ENCODE data around the gene SIRT4. TPM values are rescaled to one million over a fixed set of nuclear protein-coding genes. Genes with fewer than 3 reads are reported as not detected.

SIRT4 gene
- total RNA-seq, 2 donors from 2014 or later, result 2.3 to 2.7 TPM

GRCh38 chr12:120263748-120264085, 38.4 kb upstream of the SIRT4 start:
- peaks cover 3% of the 10 kb centered on the region for H3K36me3 ChIP-seq (ENCODE audit: control insufficient read depth, insufficient read depth, low read length)
- no peaks in the 10 kb centered on the region for H3K9me3 ChIP-seq (ENCODE audit: control insufficient read depth, low read length)
- Mint-ChIP-seq H3K9me3 (no peaks in the 10 kb centered on the region), H3K4me1 (peaks cover 31% of the 10 kb centered on the region), H3K36me3 (ENCODE audit: low read depth) (peaks cover 6% of the 10 kb centered on the region), H3K27ac (peak overlapping the region; percentile 10), H3K4me3 (peak overlapping the region; percentile 85), H3K27me3 (ENCODE audit: insufficient read depth) (no peaks in the 10 kb centered on the region)
- no peak for TF ChIP-seq CTCF (conservative IDR thresholded peaks at IDR 0.05)
- peaks cover 17% of the 10 kb centered on the region for H3K4me1 ChIP-seq (ENCODE audit: control insufficient read depth, insufficient read depth, low read length)
- peak overlapping the region; percentile 94 for H3K4me3 ChIP-seq (ENCODE audit: low read length)
- 65 to 75% methylated on average over 5 of the region's 5 CpGs for WGBS, 2 experiments (ENCODE audit: insufficient coverage in 1 of 2, insufficient read length in 1 of 2)
- no peak for DNase-seq
- no peak overlapping the region for H3K27ac ChIP-seq (ENCODE audit: low read depth, low read length)
- peak overlapping the region; percentile 70 for H3K9ac ChIP-seq (ENCODE audit: extremely low read depth, low read length, poor library complexity, severe bottlenecking)
- no peaks in the 10 kb centered on the region for H3K27me3 ChIP-seq (ENCODE audit: control insufficient read depth, insufficient read depth, low read length, poor library complexity, severe bottlenecking)

- Histone ChIP-seq H3K36me3 (ENCODE audit: control insufficient read depth, insufficient read depth, low read length) (peaks cover 3% of the 10 kb centered on the region), H3K27ac (ENCODE audit: low read depth, low read length) (no peak overlapping the region), H3K9me3 (ENCODE audit: control insufficient read depth, low read length) (no peaks in the 10 kb centered on the region), H3K4me1 (ENCODE audit: control insufficient read depth, insufficient read depth, low read length) (peaks cover 17% of the 10 kb centered on the region), H3K9ac (ENCODE audit: extremely low read depth, low read length, poor library complexity, severe bottlenecking) (peak overlapping the region; percentile 70), H3K27me3 (ENCODE audit: control insufficient read depth, insufficient read depth, low read length, poor library complexity, severe bottlenecking) (no peaks in the 10 kb centered on the region), H3K4me3 (ENCODE audit: low read length) (peak overlapping the region; percentile 94)
- Mint-ChIP-seq H3K36me3 (ENCODE audit: low read depth) (peaks cover 5% of the 10 kb centered on the region), H3K27ac (peak overlapping the region; percentile 74), H3K4me3 (peak overlapping the region; percentile 85), H3K4me1 (peaks cover 30% of the 10 kb centered on the region), H3K9me3 (no peaks in the 10 kb centered on the region), H3K27me3 (ENCODE audit: insufficient read depth) (no peaks in the 10 kb centered on the region)
- WGBS, 2 experiments (ENCODE audit: insufficient coverage in 1 of 2, insufficient read length in 1 of 2), result 47 to 60% methylated on average over 8 to 14 of the region's 15 CpGs
- TF ChIP-seq CTCF (conservative IDR thresholded peaks at IDR 0.05), result no peak
- DNase-seq, result no peak
These were observed 37.8 kb upstream of the SIRT4 start for GRCh38 chr12:120264086-120264903.

- Histone ChIP-seq H3K9me3 (ENCODE audit: control insufficient read depth, low read length) (no peaks in the 10 kb centered on the region), H3K36me3 (ENCODE audit: control insufficient read depth, insufficient read depth, low read length) (no peaks in the 10 kb centered on the region), H3K4me1 (ENCODE audit: control insufficient read depth, insufficient read depth, low read length) (peaks cover 17% of the 10 kb centered on the region), H3K9ac (ENCODE audit: extremely low read depth, low read length, poor library complexity, severe bottlenecking) (peak overlapping the region; percentile 70), H3K4me3 (ENCODE audit: low read length) (peak overlapping the region; percentile 94), H3K27ac (ENCODE audit: low read depth, low read length) (no peak overlapping the region), H3K27me3 (ENCODE audit: control insufficient read depth, insufficient read depth, low read length, poor library complexity, severe bottlenecking) (no peaks in the 10 kb centered on the region)
- Mint-ChIP-seq H3K27me3 (ENCODE audit: insufficient read depth) (no peaks in the 10 kb centered on the region), H3K4me1 (peaks cover 25% of the 10 kb centered on the region), H3K4me3 (peak overlapping the region; percentile 85), H3K36me3 (ENCODE audit: low read depth) (peaks cover 4% of the 10 kb centered on the region), H3K9me3 (no peaks in the 10 kb centered on the region), H3K27ac (peak overlapping the region; percentile 74)
- WGBS, 2 experiments (ENCODE audit: insufficient coverage in 1 of 2, insufficient read length in 1 of 2), result 0 to 2% methylated on average over 6 to 29 of the region's 29 CpGs
- TF ChIP-seq CTCF (conservative IDR thresholded peaks at IDR 0.05), result no peak
- DNase-seq, result no peak
These were observed 37.1 kb upstream of the SIRT4 start for GRCh38 chr12:120264904-120265472.

Measured in endodermal cell (in vitro differentiated cells).